Activated T-helper 2 cell treated with anti-CD3 and anti-CD28 coated beads, Interferon-gamma antibody, Interleukin-2, Interleukin-4, amounts not matched to agents 10 μg/mL and 5 μg/mL and 100 μg/mL, durations not matched to agents 14 hours and 24 hours and 36 hours (primary cell): Measurements from ENCODE around the gene GSTO1. TPM values are rescaled to one million over a fixed set of nuclear protein-coding genes. Genes with fewer than 3 reads are reported as not detected.

ENCODE experiments used
- DNase-seq: peaks from one replicate; pipeline ENCODE4 v3.0.0; 2021; ENCODE audit warnings: low spot score
- H3K27ac Mint-ChIP-seq: one replicate; pipeline ENCODE4 v1.8.0; 2021; ENCODE audit warnings: mixed read lengths
- H3K27me3 Mint-ChIP-seq: one replicate; pipeline ENCODE4 v1.8.0; 2021; ENCODE audit warnings: low read depth, mixed read lengths
- H3K36me3 Mint-ChIP-seq: one replicate; pipeline ENCODE4 v1.8.0; 2021; ENCODE audit warnings: low read depth, mixed read lengths
- H3K4me1 Mint-ChIP-seq: one replicate; pipeline ENCODE4 v1.8.0; 2021; ENCODE audit warnings: low read depth, mixed read lengths
- H3K4me3 Mint-ChIP-seq: one replicate; pipeline ENCODE4 v1.8.0; 2021; ENCODE audit warnings: low read depth, mild to moderate bottlenecking, moderate library complexity, mixed read lengths
- H3K9me3 Mint-ChIP-seq: one replicate; pipeline ENCODE4 v1.8.0; 2021; ENCODE audit warnings: mixed read lengths
- intact Hi-C: fragments of 100-400 bp; cut with micrococcal nuclease; formaldehyde crosslinking; loops from one replicate; pipeline ENCODE4 v1.15.1; 2023
- total RNA-seq: library from RNA; stranded (reverse); gene quantifications from 2 replicates; pipeline ENCODE4 v1.2.3, GENCODE V29; 2022

The GSTO1 gene
- total RNA-seq, 1 donor from 2014 or later: 168 TPM

DNA sequence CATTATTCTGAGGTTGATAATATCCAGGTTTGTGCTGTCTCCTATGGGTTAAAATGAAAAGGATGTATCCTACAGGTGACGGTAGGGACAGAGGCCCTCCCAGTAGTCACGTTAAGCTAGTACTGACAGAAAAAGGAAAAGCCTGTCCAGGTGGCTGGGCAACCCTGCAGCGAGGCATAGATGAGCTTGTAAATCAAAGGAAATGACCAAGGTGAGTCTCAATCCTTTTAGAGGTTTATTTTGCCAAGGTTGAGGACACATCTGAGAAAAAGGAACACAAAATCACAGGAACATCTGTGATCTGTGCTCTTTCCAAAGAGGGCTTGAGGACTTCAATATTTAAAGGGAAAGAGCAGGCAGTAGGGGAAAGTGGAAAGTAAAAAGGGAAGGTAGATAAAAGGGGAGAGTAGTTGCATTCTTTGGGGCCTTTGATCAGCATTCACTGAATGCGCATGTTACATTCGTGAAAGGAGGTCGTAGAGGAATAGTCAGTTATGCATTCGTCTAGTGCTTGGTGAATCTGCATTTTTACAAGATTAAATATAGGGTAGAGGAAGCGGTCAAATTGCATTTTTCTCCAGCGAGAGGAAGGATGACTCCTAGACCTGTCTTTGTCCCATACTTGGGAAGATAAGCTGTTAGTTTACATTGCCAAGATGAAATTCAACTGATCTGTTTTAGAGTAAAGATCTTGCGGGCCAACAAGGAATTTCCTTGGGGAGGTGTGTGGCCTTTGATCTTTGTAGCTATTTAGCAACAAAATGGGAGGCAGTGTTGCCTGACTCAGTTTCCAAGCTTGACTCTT lies 884 bp upstream of the GSTO1 start:
- Mint-ChIP-seq H3K9me3 (peaks cover 1% of the 10 kb centered on the region), H3K4me1 (peaks cover 40% of the 10 kb centered on the region), H3K36me3 (peaks cover 29% of the 10 kb centered on the region), H3K27me3 (peaks cover 7% of the 10 kb centered on the region), H3K27ac (peak overlapping the region; percentile 91), H3K4me3 (peak overlapping the region; percentile 99)
- intact Hi-C loops: loop anchor here (10.0 kb wide), 1 partner anchor 289 kb away; the partner anchor contains the start of gene SLK
- DNase-seq: no peak

DNA sequence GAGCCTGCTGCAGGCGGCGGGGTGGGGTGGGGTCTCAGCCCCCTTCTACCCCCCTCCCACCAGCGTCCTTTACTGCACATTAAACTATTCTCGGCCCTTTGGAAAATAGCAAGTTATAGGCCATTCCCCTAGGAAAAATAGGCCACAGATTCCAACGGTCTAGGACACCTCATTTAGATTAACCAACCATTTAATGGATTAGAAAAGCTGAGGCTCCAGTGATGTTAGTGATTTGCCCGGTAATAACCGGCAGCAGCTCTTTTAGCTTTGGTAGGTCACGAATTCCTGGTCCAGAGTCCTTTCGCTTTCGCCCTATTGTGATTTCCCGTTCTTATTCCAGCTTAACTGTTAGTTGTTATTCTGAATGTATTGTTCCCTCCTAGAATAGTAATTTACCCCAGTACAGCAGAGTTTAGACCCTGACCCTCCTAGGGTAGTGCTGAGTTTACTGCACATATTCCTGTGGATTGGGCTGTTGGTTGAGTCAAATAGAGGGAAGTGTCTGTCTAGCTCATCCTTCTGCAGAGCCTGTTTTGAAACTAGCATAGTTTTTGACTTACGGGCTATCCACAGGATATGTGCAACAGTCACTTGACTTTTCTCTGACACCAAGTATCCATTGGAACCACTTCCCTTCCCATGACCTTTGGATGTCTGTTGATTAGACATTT lies 754 bp downstream of the GSTO1 start:
- Mint-ChIP-seq H3K27me3 (peaks cover 4% of the 10 kb centered on the region), H3K4me1 (peaks cover 56% of the 10 kb centered on the region), H3K27ac (peak overlapping the region; percentile 97), H3K9me3 (no peaks in the 10 kb centered on the region), H3K36me3 (peaks cover 45% of the 10 kb centered on the region), H3K4me3 (peak overlapping the region; percentile 99)
- intact Hi-C loops: loop anchor here (1.0 to 10.0 kb wide), 3 partner anchors 13 to 291 kb away; partner anchors contain the start of genes CFAP43 and SLK
- DNase-seq: no peak

DNA sequence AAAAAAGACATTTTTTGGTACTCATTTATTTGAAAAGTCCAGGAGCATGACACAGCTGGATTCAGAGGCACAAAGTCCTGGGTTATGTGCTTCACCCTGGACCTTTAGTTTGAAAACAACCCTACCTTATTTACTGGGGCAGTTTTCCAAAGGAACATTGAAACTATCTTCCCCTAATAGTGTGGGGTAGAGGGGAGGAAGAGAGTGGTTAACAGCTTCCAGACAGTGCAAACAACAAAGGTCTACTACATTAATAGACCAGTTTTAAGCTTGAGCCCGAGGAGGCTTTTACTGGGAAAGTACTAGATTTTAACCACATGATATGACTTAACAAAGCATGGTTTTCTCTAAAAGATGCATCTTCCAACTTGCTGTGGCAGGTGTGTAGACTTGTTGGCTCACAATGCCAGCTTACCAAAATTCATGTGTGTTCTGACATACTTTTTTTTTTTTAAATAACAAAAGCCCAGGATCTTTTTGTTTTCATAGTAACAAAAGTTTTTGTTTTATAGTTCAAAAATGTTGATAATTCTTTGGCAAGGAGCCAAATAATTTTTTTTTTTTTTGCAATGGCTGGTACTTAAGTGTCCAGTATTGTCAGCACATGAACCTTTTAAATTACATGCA lies 1.8 kb downstream of the GSTO1 start:
- intact Hi-C loops: loop anchor here (10.0 kb wide), 1 partner anchor 292 kb away; the partner anchor contains the start of gene SLK
- Mint-ChIP-seq H3K4me1 (peaks cover 66% of the 10 kb centered on the region), H3K36me3 (peaks cover 56% of the 10 kb centered on the region), H3K9me3 (no peaks in the 10 kb centered on the region), H3K4me3 (peak overlapping the region; percentile 99), H3K27me3 (no peaks in the 10 kb centered on the region), H3K27ac (peak overlapping the region; percentile 48)
- DNase-seq: no peak

DNA sequence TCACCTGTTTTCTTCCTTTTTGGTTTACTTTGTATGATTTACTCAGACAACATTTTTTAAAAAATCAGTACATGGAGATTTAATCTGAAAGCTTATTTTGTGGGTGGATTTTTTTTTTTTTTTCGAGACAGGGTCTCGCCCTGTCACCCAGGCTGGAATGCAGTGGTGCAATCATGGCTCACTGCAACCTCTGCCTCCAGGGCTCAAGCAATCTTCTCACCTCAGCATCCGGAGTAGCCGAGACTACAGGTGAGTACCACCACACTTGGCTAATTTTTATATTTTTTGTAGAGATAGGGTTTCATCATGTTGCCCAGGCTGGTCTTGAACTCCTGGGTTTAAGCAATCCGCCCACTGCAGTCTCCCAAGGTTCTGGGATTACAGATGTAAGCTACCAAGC lies 2.5 kb downstream of the GSTO1 start:
- no peak for DNase-seq
- intact Hi-C loops: loop anchor here (10.0 kb wide), 1 partner anchor 292 kb away; the partner anchor contains the start of gene SLK
- Mint-ChIP-seq H3K27ac (peak overlapping the region; percentile 21), H3K4me3 (peak overlapping the region; percentile 31), H3K27me3 (no peaks in the 10 kb centered on the region), H3K36me3 (peaks cover 63% of the 10 kb centered on the region), H3K9me3 (no peaks in the 10 kb centered on the region), H3K4me1 (peaks cover 67% of the 10 kb centered on the region)

DNA sequence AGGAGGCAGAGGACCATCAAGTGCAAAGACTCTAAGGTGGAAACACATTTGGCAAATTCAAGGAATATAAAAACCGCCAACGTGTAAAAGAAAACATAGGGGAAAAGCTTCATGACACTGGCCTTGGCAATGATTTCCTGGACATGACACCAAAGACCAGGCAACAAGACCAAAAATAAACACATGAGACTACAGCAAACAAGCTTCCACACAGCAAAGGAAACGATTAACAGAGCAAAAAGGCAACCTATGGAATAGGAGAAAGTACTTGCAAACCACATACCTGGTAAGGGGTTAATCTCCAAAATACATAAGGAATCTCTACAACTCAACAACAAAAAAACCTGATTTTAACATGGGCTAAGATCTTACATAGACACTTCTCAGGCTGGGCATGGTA lies 3.5 kb downstream of the GSTO1 start:
- Mint-ChIP-seq H3K36me3 (peaks cover 70% of the 10 kb centered on the region), H3K4me3 (no peak overlapping the region), H3K27ac (no peak overlapping the region), H3K9me3 (no peaks in the 10 kb centered on the region), H3K4me1 (peaks cover 59% of the 10 kb centered on the region), H3K27me3 (no peaks in the 10 kb centered on the region)
- no peak for DNase-seq
- intact Hi-C loops: loop anchor here (10.0 kb wide), 1 partner anchor 293 kb away; the partner anchor contains the start of gene SLK

DNA sequence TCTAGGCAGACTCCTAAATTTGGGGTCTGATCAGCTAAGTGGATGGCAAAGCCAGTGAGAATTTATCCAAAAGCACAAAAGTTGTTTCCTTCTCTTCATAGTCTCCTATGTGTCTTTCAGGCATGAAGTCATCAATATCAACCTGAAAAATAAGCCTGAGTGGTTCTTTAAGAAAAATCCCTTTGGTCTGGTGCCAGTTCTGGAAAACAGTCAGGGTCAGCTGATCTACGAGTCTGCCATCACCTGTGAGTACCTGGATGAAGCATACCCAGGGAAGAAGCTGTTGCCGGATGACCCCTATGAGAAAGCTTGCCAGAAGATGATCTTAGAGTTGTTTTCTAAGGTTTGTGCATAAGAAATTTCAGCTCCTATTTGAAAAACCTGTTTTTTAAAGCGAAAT lies 4.8 kb downstream of the GSTO1 start:
- Mint-ChIP-seq H3K27me3 (no peaks in the 10 kb centered on the region), H3K9me3 (no peaks in the 10 kb centered on the region), H3K36me3 (peaks cover 79% of the 10 kb centered on the region), H3K27ac (peak overlapping the region; percentile 91), H3K4me3 (no peak overlapping the region), H3K4me1 (peaks cover 55% of the 10 kb centered on the region)
- intact Hi-C loops: loop anchor here (10.0 kb wide), 1 partner anchor 295 kb away; the partner anchor contains the start of gene SLK
- DNase-seq: no peak

DNA sequence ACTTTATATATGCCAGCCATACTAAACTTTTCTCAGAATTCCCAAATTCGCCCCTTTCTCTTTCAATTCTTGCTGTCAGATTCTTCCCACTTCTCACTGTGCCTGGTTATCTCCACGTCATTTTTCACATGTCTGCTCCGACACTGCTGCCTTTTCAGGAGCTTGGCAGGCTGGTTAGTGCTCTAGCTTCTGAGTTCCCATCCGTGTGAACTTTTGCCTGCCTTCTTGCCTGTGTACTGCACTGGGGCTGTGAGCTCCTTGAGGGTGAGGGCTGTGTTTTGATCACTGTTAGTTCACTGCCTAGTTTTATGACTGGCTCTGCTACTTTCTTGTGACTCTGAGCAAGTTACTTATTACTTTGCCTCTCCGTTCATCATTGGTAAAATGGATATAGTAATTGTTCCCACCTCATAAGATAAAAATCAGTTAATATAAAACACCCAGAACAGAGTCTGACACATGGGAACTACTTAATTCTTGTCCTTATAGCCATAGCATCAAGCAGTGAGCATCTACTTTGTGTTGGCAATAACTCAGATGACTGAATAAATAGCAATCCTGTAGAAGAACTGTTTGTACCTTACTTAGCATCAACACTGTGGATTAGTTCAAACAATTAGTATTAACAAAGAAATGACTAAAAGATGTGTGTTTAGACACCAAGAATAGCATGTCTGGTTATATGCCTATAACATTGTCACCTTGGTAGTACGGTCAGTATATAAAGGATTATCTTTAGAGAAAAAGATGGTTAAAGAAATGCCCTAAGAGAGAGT lies 5.5 kb downstream of the GSTO1 start:
- Mint-ChIP-seq H3K4me3 (peak overlapping the region; percentile 23), H3K4me1 (peaks cover 59% of the 10 kb centered on the region), H3K27me3 (no peaks in the 10 kb centered on the region), H3K36me3 (peaks cover 84% of the 10 kb centered on the region), H3K9me3 (no peaks in the 10 kb centered on the region), H3K27ac (peak overlapping the region; percentile 91)
- no peak for DNase-seq
- intact Hi-C loops: loop anchor here (1.0 to 10.0 kb wide), 3 partner anchors 8 to 565 kb away; partner anchors contain the start of gene SLK

DNA sequence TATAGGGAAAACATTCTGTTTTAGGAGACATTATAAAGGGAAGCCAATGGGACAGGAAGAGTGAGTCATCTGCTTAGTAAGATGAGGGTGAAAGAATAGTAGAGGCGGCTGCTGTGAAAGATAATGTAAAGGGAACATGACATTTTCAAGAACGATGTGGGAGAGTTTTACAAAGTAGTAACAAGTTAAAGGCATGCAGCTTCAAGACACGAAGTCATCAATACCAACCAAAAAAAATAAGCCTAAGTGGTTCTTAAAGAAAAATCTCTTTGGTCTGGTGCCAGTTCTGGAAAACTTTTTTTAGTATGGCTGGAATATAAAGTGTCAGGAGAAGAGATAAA lies 6.1 kb downstream of the GSTO1 start:
- Mint-ChIP-seq H3K27ac (peak overlapping the region; percentile 91), H3K9me3 (no peaks in the 10 kb centered on the region)
- intact Hi-C loops: loop anchor here (1.0 to 10.0 kb wide), 2 partner anchors 8 to 566 kb away; no protein-coding TSS in a partner anchor

DNA sequence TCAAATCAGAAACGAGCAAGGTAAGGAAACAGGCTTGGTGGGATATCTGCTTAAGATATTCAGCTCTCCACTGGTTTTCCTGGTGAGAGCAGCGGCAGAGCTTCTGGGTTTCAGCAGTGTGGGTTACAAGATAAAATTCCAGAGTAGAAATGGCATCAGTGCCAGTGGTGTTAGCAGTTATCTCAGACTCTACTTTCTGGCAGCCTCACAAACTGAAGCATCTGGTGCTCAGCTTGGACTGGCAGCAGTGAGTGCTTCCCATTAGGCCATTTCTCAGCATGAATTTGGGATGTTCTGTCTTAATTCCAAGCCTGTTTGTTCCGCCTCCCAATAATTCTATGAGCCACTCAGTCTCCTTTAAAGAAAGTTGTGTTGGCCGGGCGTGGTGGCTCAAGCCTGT lies 7.4 kb downstream of the GSTO1 start:
- H3K9me3 Mint-ChIP-seq: no peaks in the 10 kb centered on the region
- H3K4me3 Mint-ChIP-seq: no peak overlapping the region
- DNase-seq: no peak
- peaks cover 62% of the 10 kb centered on the region for H3K4me1 Mint-ChIP-seq
- peaks cover 87% of the 10 kb centered on the region for H3K36me3 Mint-ChIP-seq
- intact Hi-C loops: loop anchor here (10.0 kb wide), 1 partner anchor 567 kb away; no protein-coding TSS in a partner anchor
- no peak overlapping the region for H3K27ac Mint-ChIP-seq
- H3K27me3 Mint-ChIP-seq: no peaks in the 10 kb centered on the region

More for the DNA sequence above, 6.1 kb downstream of the GSTO1 start:
- H3K4me3 Mint-ChIP-seq: peak overlapping the region; percentile 23
- H3K4me1 Mint-ChIP-seq: peaks cover 62% of the 10 kb centered on the region
- DNase-seq: no peak
- peaks cover 86% of the 10 kb centered on the region for H3K36me3 Mint-ChIP-seq
- H3K27me3 Mint-ChIP-seq: no peaks in the 10 kb centered on the region

DNA sequence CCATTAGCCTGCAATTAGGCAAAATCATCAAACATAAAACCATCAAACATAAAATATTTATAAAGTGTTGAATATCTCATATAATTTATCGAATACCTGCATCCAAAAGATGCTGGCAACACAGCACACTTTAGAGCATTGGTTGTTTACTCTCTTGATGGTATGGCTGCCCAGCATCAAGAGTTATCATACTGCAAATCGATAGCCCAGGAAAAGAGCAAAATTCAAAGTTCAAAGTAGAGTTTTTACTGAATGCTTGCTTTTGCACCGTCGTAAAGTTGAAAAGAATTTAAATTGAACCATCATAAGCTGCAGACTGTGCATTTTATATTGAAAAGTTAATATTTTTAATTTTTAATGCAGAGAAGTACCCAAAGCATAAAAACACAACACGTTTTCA lies 10.1 kb downstream of the GSTO1 start:
- intact Hi-C loops: loop anchor here (10.0 kb wide), 1 partner anchor 570 kb away; no protein-coding TSS in a partner anchor

DNA sequence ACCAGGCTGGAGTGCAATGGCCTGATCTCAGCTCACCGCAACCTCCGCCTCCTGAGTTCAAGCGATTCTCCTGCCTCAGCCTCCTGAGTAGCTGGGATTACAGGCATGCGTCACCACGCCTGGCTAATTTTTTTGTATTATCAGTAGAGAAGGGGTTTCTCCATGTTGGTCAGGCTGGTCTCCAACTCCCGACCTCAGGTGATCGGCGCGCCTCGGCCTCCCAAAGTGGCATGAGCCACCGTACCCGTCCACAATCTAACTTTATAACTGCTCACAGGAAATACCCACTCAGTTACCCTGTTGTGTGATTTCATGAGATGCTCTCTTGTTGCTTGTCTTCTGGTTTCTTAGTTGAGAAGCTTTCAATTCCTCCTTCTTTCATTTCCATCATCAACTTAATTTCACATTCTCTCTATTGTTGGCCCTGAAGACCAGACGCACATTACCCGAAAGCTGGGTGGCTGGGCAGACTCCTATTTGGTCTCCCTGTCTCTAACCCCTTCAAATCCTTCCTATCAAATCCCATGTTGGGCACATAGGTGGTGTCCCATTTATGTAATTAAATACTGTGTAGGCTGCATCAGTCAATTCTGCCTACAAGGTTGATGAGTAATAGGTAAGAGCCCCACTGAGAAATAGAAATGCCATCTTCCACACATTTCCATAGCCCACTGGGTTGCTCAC lies 13.2 kb downstream of the GSTO1 start:
- H3K36me3 Mint-ChIP-seq: peaks cover 53% of the 10 kb centered on the region

More for the DNA sequence above, 10.1 kb downstream of the GSTO1 start:
- Mint-ChIP-seq H3K27me3 (no peaks in the 10 kb centered on the region), H3K36me3 (peaks cover 82% of the 10 kb centered on the region), H3K9me3 (no peaks in the 10 kb centered on the region), H3K4me3 (no peak overlapping the region), H3K27ac (no peak overlapping the region), H3K4me1 (peaks cover 57% of the 10 kb centered on the region)
- DNase-seq: no peak

More for the DNA sequence above, 13.2 kb downstream of the GSTO1 start:
- Mint-ChIP-seq H3K27ac (peak overlapping the region; percentile 92), H3K4me1 (peaks cover 40% of the 10 kb centered on the region), H3K9me3 (no peaks in the 10 kb centered on the region), H3K4me3 (peak overlapping the region; percentile 92), H3K27me3 (no peaks in the 10 kb centered on the region)
- DNase-seq: no peak
- intact Hi-C loops: loop anchor here (1.0 to 10.0 kb wide), 6 partner anchors 8 to 573 kb away; partner anchors contain the start of genes CFAP43 and STN1
